Activated effector memory CD4-positive, alpha-beta T cell treated with anti-CD3 and anti-CD28 coated beads, Interleukin-2, amount 50 U/mL, for 16 hours (primary cell): ENCODE measurements around the gene MRPL41.
"Not testable (repeated sequence)": the region's sequence is repeated elsewhere in the genome, so short reads cannot be mapped to it uniquely, and the experiment has no call there.

Experiments
- DNase-seq: peaks from one replicate; pipeline ENCODE4 v3.0.0-alpha.2; 2020

MRPL41 gene

DNA sequence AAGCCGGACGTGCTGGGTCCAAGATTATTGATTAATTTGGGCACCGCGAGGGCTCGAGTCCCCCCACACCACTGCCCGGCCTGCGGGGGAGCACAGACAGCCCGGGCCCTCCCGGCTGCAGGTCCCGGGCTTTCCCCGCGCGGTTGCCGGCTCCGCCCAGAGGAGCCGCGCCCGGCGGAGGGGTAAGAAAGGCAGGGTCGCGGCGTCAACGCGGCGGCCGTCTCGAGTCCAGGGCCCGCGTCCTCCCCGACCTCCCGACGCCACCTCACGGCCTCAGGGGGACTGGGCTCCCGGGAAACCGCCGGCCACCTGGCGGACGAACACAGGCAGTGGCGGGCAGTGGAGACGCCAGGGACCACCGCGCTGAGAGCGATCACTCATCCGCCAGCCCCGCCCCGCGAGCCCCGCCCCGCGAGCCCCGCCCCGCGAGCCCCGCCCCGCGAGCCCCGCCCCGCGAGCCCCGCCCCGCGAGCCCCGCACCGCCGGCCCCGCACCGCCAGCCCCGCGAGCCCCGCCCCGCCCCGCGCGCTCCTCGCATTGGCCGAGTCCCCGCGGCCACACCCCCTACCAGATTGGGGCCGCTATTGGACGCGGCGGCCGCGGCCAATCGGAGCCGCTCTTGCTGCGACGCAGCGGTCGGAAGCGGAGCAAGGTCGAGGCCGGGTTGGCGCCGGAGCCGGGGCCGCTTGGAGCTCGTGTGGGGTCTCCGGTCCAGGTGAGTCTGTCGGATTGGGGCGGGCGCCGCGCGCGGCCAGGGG lies at the start of gene MRPL41:
MRPL41 (plus strand) TSS at position 616 of the 758 bp plus-strand sequence. CDS start 203 bp downstream, outside the sequence.
- DNase-seq: peak; percentile 96

DNA sequence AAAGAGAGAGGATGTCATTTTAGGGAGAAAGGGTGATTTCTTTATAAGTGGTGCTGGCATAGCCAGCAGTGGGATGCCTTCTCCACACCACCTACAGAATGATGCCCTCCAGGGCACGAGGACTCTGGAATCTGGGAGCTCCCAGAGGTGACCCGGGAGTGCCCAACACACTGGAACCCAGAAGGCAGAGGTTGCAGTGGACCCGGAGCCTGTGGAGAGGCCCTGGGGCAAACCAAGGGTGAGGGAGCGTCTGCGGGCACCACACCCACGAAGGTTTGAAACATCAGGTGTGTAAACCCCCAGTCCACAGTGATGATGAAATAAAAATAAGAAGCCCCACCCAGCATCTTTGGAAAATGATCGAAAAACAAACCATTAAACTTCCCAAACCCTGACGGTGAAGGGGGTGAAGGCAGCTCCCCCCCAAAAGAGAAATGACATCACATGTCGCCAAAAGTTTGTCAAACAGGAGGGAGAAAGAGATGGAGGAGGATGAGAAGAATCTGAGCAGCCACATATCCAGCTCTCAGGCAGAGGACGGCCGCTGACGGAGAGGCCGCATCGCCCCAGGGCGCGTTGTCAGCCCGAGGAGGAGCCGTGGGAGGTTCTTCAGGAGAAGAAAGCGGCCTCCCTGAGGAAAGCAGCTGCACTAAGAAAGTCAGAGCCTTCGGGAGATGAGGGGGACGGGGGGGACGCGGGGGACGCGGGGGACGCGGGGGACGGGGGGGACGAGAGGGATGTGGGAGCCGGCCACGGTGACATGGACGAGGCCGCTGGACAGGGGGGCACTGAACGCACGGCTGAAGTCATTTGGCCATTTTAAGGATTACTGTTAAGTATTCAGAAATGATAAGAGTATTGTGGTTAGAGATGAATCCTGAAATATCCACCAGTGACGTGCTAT lies 49.4 kb upstream of the MRPL41 start:
- no peak for DNase-seq

DNA sequence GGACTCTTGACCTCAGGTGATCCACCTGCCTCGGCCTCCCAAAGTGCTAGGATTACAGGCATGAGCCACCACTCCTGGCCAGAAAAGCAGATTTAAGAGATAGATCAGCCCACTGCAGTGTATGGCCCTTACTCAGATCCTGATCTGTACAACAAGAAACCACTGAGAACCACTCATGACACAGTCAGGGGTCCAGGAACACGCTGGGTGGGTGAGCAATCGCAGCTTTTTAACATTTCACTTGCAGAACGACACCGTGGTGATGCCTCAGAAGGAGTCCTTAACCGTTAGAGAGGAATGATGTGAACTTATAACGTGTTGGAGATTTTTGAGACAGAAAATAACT lies 47.3 kb upstream of the MRPL41 start:
- no peak for DNase-seq

DNA sequence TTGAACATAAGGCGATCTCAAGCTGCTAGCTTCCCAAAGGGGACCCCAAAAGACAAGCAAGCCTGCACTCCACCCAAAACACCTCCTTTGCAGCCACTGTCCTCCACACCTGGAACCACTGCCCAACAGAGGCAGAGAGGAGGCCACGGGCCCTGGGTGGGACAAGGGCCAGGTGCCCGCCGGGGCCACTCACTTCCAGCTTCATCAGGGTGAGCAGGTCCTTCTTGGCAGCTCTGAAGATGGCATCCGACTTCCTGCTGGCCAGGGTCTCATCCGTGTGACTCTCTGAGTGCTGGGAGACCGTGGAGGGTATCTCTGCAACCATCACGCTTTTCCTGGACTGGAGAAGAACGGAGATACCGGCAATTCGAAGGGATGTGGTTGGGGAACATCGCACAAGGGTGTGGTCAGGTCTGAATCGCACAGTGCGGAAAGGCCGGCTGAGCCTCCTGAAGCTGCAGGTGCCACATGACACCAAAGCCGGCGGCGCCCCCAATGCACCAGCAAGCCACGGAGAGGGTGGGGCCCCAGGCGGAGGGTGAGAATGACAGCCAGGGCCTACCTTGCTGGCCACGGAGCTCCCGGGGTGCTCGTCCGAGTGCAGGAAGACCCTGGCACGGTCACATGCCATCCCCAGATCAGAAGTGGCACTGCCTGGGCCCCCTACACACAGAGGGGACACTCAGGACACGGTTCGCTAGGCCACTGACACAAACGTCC lies 46.1 kb upstream of the MRPL41 start:
- DNase-seq: no peak

DNA sequence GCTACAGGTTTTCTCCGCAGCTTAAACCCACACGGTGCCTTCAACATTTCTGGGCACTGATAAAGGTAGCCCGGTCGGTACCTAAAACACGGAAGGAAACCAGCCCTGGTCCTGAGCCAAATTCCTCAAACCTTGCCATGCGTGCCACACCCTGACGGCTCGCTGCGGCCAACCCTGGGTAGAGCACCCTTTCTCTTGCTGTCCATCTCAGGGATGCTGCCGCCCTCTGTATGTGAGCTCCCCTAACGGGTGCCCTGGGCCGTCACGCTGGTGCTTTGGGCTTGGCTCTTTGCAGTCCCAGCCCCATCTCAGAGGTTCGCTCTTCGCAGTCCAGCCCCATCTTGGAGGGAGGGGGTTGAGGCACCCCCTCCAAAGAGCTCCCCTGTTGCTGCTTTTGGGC lies 45.4 kb upstream of the MRPL41 start:
- DNase-seq: no peak

DNA sequence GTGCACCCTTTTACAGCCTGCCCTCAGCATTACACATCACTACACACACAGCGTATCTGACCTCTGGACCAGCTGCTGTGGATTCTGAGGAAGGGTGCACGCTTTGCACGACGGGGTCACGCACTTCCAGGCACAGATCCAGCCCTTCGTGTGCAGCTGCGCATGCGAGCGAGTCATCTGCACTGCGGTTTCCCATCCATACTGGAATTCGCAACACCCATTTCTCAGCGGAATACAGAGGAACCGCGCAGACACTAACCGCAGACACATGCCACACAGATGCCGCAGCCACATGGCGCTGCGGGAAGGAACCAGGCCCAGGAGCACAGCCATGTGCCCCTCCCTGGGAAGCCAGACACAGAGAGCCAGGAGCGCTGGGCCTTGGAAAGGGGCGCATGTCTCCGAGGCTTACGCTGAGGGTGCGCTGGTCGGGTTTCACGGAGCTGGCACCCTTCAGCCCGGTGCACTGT lies 44.9 kb upstream of the MRPL41 start:
- no peak for DNase-seq

DNA sequence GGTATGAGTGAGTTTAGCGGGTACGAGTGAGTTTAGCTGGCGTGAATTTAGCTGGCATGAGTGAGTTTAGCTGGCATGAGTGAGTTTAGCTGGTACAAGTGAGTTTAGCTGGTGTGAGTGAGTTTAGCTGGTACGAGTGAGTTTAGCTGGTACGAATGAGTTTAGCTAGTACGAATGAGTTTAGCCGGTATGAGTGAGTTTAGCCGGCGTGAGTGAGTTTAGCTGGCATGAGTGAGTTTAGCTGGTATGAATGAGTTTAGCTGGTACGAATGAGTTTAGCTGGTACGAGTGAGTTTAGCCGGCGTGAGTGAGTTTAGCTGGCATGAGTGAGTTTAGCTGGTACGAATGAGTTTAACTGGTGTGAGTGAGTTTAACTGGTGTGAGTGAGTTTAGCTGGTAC lies 42.5 kb upstream of the MRPL41 start:
- DNase-seq: no peak

DNA sequence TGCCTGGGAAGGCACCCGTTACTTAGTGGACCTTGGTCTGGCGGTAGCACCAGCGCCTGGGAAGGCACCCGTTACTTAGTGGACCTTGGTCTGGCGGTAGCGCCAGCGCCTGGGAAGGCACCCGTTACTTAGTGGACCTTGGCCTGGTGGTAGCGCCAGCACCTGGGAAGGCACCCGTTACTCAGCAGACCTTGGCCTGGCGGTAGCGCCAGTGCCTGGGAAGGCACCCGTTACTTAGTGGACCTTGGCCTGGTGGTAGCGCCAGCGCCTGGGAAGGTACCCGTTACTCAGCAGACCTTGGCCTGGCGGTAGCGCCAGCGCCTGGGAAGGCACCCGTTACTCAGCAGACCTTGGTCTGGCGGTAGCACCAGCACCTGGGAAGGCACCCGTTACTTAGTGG lies 40.6 kb upstream of the MRPL41 start:
- not testable (repeated sequence) for DNase-seq

DNA sequence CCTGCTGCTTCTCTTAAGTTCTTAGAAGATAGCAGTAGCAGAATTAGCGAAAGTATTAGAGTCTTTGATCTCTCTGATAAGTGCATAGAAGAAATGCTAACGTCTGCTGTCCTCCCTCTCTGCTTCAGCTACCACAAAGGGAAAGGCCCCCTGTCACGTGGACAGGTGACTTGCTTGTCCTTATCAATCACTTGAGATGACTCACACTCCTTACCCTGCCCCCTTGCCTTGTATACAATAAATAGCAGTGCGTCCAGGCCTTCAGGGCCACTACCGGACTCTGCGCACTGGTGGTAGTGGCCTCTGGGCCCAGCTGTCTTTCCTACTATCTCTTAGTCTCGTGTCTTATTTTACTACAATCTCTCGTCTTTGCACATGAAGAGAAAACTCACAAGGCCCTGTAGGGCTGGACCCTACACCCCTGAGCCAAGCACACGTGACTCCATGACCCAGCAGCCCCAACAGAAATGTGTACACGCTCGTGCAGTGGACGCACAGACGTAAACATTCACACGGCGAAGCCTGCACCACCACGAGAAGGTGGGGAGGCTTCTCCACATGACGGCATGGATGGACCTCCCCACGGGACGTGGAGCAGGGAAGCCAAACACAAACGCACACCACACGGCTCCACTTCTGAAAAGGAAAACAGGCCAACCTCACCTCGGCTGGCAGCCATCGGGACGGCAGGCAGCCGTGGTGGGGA lies 39.8 kb upstream of the MRPL41 start:
- no peak for DNase-seq

DNA sequence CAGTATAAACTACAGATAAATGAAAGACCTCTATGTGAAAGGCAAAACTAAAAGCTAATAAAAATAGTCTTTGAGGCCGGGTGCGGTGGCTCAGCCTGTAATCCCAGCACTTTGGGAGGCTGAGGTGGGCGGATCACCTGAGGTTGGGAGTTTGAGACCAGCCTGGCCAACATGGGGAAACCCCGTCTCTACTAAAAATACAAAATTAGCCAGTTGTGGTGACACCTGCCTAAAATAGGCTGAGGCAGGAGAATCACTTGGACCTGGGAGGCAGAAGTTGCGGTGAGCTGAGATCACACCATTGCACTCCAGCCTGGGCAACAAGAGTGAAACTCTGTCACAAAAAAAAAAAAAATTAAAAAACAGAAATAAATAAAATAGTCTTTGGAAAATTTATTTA lies 38.5 kb upstream of the MRPL41 start:
- not testable (repeated sequence) for DNase-seq

DNA sequence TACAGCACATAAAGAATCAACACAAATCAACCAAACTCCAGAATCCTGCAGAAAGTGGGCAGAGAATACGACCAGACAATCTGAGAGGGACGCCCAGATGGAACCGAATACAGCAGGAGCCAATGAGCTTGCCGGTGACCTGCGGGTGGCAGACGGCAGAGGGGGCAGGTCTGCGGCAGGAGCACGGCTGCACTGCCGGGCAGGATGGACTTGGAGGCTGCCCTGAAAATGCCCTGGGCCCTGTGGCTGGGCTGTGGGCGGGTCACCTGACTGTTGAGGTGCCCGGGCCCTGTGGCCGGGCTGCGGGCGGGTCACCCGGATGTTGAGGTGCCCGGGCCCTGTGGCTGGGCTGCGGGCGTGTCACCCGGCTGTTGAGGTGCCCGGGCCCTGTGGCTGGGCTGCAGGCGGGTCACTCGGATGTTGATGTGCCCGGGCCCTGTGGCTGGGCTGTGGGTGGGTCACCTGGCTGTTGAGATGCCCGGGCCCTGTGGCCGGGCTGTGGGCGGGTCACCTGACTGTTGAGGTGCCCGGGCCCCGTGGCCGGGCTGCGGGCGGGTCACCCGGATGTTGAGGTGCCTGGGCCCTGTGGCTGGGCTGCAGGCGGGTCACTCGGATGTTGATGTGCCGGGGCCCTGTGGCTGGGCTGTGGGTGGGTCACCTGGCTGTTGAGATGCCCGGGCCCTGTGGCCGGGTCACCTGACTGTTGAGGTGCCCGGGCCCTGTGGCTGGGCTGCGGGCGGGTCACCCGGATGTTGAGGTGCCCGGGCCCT lies 37.7 kb upstream of the MRPL41 start:
- not testable (repeated sequence) for DNase-seq

DNA sequence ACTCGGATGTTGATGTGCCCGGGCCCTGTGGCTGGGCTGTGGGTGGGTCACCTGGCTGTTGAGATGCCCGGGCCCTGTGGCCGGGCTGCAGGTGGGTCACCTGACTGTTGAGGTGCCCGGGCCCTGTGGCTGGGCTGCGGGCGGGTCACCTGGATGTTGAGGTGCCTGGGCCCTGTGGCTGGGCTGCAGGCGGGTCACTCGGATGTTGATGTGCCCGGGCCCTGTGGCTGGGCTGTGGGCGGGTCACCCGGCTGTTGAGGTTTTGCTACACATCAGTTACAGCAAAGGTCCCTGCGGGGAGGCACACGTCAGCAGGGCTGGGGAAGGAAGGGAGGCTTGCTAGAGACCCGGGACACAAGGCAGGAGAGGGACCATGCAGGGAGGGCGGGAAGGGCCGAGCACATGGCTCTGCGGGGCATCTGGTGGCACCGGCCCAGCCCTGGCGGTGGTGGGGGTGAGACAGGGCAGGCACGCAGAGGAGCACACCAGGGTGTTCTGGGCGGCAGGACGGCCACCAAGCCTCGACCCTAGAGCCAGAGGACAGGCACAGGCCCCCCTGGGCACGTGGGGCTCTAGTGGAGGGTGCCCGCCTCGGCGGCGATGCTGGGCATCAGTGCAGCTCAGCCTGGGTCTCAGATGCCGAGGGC lies 36.9 kb upstream of the MRPL41 start:
- no peak for DNase-seq

DNA sequence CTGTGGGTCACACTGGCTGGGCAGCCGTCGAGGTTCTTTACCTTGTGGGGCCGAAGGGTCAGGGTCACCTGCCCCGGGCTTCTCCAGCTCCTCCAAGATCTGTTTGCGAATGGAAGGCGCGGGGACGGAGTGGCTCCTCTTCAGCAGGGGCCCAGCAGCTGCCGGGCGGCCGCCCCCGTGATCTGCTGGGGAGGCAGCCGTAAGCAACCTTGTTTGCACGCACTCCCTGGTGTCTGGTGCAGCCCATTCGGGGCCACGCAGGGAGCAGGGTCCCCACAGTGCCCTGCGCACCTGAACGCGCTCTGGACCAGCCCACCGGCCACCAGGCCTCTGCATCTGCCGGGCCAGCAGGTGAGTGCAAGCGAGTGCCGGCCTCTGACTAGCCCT lies 36.3 kb upstream of the MRPL41 start:
- DNase-seq: no peak

DNA sequence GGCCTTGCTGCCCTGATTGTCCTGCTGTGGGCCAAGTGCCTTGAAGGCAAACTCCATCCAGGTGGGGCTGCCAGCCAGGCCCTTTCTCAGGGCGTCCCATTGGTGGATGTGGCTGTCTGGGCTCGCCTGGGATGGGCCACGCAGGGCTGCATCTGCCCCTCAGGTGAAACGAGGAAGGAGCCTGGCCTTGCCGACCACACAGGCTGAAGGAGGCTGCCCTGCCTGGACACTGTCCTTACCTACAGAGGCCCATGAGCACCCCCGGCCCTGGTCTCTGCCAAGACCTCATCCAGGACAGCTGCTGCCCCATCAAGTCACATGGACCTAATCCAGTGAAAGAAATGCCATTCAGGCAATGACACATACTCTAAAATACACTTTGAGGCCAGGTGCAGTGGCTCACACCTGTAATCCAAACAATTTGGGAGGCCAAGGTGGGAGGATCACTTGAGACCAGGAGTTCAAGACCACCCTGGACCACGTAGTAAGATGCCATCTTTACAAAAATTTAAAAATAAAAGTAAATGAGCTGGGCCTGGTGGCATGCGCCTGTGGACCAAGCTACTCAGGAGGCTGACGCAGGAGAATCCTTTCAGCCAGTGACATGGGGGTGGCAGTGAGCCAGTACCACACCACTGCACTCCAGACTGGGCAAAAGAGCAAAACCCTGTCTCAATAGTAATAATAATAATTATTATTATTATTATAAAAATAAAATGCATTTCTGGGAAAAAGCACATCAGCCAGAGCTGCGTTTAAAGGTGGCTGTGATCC lies 35.3 kb upstream of the MRPL41 start:
- DNase-seq: no peak

DNA sequence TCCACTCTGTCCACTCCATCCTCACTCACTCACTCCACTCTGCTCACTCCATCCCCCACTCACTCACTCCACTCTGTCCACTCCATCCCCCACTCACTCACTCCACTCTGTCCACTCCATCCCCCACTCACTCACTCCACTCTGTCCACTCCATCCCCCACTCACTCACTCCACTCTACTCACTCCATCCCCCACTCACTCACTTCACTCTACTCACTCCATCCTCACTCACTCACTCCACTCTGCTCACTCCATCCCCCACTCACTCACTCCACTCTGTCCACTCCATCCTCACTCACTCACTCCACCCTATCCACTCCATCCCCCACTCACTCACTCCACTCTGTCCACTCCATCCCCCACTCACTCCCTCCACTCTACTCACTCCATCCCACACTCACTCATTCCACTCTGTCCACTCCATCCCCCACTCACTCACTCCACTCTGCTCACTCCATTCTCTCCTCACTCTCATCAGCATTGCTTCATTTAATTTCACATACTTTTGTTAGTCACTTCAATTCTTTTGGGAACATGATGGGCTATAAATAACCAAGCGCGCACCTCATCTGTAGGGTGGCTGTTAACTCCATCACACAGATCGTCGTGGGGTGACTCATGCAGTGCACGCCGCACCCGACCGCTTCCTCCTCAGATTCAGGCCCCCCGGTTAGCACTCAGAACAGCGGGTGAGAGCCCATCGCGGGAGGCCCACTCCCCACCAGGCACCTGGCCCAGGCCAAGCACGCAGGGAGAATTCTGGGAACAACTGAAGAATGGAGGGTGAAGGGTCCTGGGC lies 32.8 kb upstream of the MRPL41 start:
- DNase-seq: not testable (repeated sequence)

DNA sequence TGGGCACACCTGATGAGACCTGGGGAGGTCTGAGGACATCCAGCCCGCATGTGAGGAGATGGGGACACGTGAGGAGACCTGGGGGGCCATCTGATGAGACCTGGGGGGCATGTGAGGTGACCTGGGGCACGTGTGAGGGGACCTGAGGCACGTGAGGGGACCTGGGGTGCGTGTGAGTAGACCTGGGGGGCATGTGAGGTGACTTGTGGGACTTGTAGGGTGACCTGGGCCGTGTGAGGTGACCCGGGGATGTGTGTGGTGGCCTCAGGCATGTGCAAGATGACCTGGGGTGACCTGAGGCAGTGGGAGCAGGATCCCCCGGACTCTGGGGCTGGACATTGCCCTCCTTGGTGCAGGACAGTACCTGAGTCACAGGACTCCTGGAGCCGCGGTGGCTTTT lies 32.1 kb upstream of the MRPL41 start:
- DNase-seq: no peak

DNA sequence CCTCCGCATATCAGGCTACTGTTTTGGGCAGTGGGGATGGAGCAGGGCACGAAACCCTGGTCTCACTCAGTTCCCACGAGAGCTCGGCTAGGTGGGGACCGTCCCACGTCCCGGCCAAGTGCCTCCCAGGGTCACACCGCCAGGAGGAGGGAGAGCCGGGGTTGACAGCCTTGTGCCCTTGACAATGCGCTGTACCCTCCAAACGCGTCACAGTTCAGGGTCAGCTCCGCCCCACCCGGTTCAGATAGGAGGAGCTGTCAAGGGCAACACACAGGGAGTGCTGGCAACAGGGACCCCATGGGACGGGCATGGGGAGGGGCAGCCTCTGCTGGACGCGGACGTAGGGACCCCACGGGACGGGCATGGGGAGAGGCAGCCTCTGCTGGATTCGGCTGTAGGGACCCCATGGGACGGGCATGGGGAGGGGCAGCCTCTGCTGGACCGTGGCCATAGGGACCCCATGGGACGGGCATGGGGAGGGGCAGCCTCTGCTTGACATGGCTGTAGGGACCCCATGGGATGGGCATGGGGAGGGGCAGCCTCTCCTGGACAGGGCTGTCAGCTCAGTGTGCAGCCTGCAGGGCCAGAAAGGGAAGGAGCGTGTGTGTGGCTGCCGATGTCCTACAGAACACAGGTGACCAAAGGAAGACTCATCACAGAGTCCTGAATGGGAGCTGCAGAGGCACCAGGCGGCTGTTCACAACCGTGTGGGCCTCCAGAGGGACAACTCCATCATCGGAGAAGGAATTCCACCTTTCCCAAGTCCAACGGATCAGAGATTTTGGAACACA lies 30.9 kb upstream of the MRPL41 start:
- no peak for DNase-seq

DNA sequence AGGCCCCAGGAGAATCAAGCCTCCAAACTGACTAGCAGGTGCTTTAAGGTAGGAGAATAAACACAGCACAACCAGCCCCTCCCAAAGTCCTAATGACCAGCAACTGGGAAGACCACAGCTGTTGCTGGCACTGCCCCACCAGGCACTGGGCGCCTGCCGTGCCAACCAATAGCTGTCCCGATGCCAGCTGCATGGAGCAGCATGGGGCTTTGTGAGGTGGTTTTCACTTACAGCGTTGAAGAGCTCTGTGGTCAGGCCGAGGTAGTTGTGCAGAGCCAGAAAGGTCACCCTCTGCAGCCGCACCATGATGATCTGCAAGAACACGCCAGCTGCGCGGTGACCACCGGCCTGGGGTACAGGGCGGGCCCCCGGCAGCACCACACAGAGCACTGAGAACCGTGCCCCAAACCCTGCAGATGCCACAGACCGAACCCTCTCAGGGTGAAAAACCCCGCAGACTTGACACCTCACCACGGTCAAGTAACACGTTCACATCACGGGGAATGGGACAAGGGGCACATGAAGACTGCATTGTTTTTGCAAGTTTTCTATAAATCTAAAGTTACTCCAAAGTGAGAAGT lies 30.2 kb upstream of the MRPL41 start:
- no peak for DNase-seq
